Liver (tissue), 9 donors: Measurements from ENCODE around the gene CPS1. TPM values are rescaled to one million over a fixed set of nuclear protein-coding genes. Genes with fewer than 3 reads are reported as not detected.

ENCODE experiments used
- DNase-seq: peaks from one replicate; pipeline ENCODE4 v3.0.0-alpha.2; 2017; ENCODE audit warnings: low spot score
- H3K27ac ChIP-seq, 2 donors: one replicate each; pipeline ENCODE4 v1.7.0; 2013; ENCODE audit warnings: inconsistent platforms in 2 of 2, low read length in 2 of 2, control low read depth in 1 of 2, low read depth in 1 of 2, mild to moderate bottlenecking in 1 of 2
- H3K27me3 ChIP-seq, 4 donors: one replicate each; pipeline versions ENCODE4 v1.6.1 to v1.7.0; 2013; ENCODE audit warnings: low read length in 3 of 4, inconsistent platforms in 1 of 4, mild to moderate bottlenecking in 1 of 4, moderate library complexity in 1 of 4; ENCODE audit not compliant: control insufficient read depth in 4 of 4, insufficient read depth in 4 of 4
- H3K36me3 ChIP-seq, 4 donors: one replicate each; pipeline versions ENCODE4 v1.6.1 to v1.7.0; 2013; ENCODE audit warnings: low read length in 3 of 4, mild to moderate bottlenecking in 3 of 4, low read depth in 1 of 4, moderate library complexity in 1 of 4; ENCODE audit not compliant: control insufficient read depth in 4 of 4, insufficient read depth in 3 of 4
- H3K4me1 ChIP-seq, 4 donors: one replicate each; pipeline versions ENCODE4 v1.6.1 to v1.7.0; 2013; ENCODE audit warnings: low read length in 3 of 4, mild to moderate bottlenecking in 3 of 4, moderate library complexity in 1 of 4; ENCODE audit not compliant: control insufficient read depth in 4 of 4, insufficient read depth in 4 of 4
- H3K4me3 ChIP-seq, 3 donors: one replicate each; pipeline versions ENCODE4 v1.6.1 to v1.7.0; 2013; ENCODE audit warnings: low read length in 3 of 3, control low read depth in 1 of 3, low read depth in 1 of 3, mild to moderate bottlenecking in 1 of 3
- H3K9ac ChIP-seq, 2 donors: one replicate each; pipeline ENCODE4 v1.7.0; 2013; ENCODE audit warnings: low read length in 2 of 2, mild to moderate bottlenecking in 2 of 2, moderate library complexity in 2 of 2, control low read depth in 1 of 2, low read depth in 1 of 2
- H3K9me3 ChIP-seq, 4 donors: one replicate each; pipeline versions ENCODE4 v1.6.1 to v1.7.0; 2013; ENCODE audit warnings: low read length in 3 of 4; ENCODE audit not compliant: control insufficient read depth in 4 of 4
- ATF3 ChIP-seq: IDR thresholded peaks from 2 replicates; pipeline ENCODE4 v1.6.1; 2016; ENCODE audit warnings: antibody characterized with exemption
- FOXA1 ChIP-seq: IDR thresholded peaks from 2 replicates; pipeline ENCODE4 v1.6.1; 2016; ENCODE audit warnings: antibody characterized with exemption
- FOXA2 ChIP-seq: IDR thresholded peaks from 2 replicates; pipeline ENCODE4 v1.6.1; 2016; ENCODE audit warnings: antibody characterized with exemption
- GABPA ChIP-seq, 2 donors: IDR thresholded peaks in 1 of 2; conservative IDR thresholded peaks in 1 of 2; 2 replicates each; pipeline ENCODE4 v1.6.1; 2016; ENCODE audit warnings: antibody characterized with exemption in 2 of 2, mild to moderate bottlenecking in 1 of 2, moderate library complexity in 1 of 2
- HNF4A ChIP-seq, 2 donors: conservative IDR thresholded peaks; 2 replicates each; pipeline ENCODE4 v1.6.1; 2016; ENCODE audit warnings: antibody characterized with exemption in 2 of 2, mild to moderate bottlenecking in 2 of 2
- HNF4G ChIP-seq: IDR thresholded peaks from 2 replicates; pipeline ENCODE4 v1.6.1; 2016; ENCODE audit warnings: antibody characterized with exemption
- JUND ChIP-seq, 2 donors: IDR thresholded peaks; 2 replicates each; pipeline ENCODE4 v1.6.1; 2016; ENCODE audit warnings: antibody characterized with exemption in 2 of 2
- MAX ChIP-seq: IDR thresholded peaks from 2 replicates; pipeline ENCODE4 v1.6.1; 2016; ENCODE audit warnings: antibody characterized with exemption
- NR2F2 ChIP-seq: IDR thresholded peaks from 2 replicates; pipeline ENCODE4 v1.6.1; 2016; ENCODE audit warnings: antibody characterized with exemption
- RAD21 ChIP-seq, 2 donors: IDR thresholded peaks; 2 replicates each; pipeline ENCODE4 v1.6.1; 2016; ENCODE audit warnings: antibody characterized with exemption in 2 of 2, mild to moderate bottlenecking in 2 of 2
- REST ChIP-seq: IDR thresholded peaks from 2 replicates; pipeline ENCODE4 v1.6.1; 2016; ENCODE audit warnings: antibody characterized with exemption, mild to moderate bottlenecking
- RXRA ChIP-seq, 2 donors: IDR thresholded peaks; 2 replicates each; pipeline ENCODE4 v1.6.1; 2017 to 2018; ENCODE audit warnings: antibody characterized with exemption in 2 of 2, mild to moderate bottlenecking in 1 of 2
- SP1 ChIP-seq: IDR thresholded peaks from 2 replicates; pipeline ENCODE4 v1.6.1; 2018; ENCODE audit warnings: antibody characterized with exemption, mild to moderate bottlenecking
- YY1 ChIP-seq: IDR thresholded peaks from 2 replicates; pipeline ENCODE4 v1.6.1; 2016; ENCODE audit warnings: antibody characterized with exemption, mild to moderate bottlenecking
- ZBTB33 ChIP-seq: IDR thresholded peaks from 2 replicates; pipeline ENCODE4 v1.6.1; 2016; ENCODE audit warnings: antibody characterized with exemption
- WGBS: extraction: QIAGEN DNeasy Blood & Tissue Kit; methylation state at CpG from one replicate; pipeline ENCODE4 v1.1.7; 2013; 5-methylcytosine and 5-hydroxymethylcytosine counted together
- polyA plus RNA-seq, 2 donors: library from polyadenylated mRNA; stranded (reverse) in 1 of 2; unstranded in 1 of 2; fragments of 200-250 nt in 1 of 2; fragments of >200 nt in 1 of 2; fragmentation: Nextera tagmentation in 1 of 2; extraction: Ambion mirVana in 1 of 2; gene quantifications; one replicate each; pipeline versions ENCODE4 v1.2.1 to v1.2.3, GENCODE V29; 2013 to 2015
- total RNA-seq, 2 donors: library from RNA; depleted of rRNA; stranded (reverse); fragments of >200 nt; gene quantifications; one replicate each; pipeline ENCODE4 v1.2.3, GENCODE V29; 2014
- TF ChIP-seq, protein P1 (sequence below): fragments of 150-350 bp; IDR thresholded peaks from 2 replicates; pipeline ENCODE4 v1.5.1; 2017; ENCODE audit warnings: improper control_type of control experiment, low read depth, low read length; ENCODE audit not compliant: missing input control
- donor health status: healthy.
- donor health status: healthy.
- donor health status: healthy.
- donor health status: healthy.
- donor health status: healthy.

The CPS1 gene
- total and polyA plus RNA-seq, 4 donors, result 469 to 930 (median 575) TPM

- Histone ChIP-seq H3K9me3 (no peaks in the 10 kb centered on the region), H3K27me3 (no peaks in the 10 kb centered on the region), H3K4me1 (no peaks in the 10 kb centered on the region), H3K36me3 (peaks cover 11 to 92% (median 72%) of the 10 kb centered on the region in 4 donors), H3K4me3 (no peak overlapping the region), H3K27ac (no peak overlapping the region), H3K9ac (no peak overlapping the region)
- TF ChIP-seq FOXA2, result no peak
- peak in 1 of 2 donors; percentile 35 for TF ChIP-seq JUND (IDR thresholded peaks at IDR 0.05)
- DNase-seq, result no peak
- 77% methylated on average over 2 of the region's 2 CpGs for WGBS
Measured at GRCh38 chr2:210584834-210585233, 28.4 kb downstream of the CPS1 start.

DNA sequence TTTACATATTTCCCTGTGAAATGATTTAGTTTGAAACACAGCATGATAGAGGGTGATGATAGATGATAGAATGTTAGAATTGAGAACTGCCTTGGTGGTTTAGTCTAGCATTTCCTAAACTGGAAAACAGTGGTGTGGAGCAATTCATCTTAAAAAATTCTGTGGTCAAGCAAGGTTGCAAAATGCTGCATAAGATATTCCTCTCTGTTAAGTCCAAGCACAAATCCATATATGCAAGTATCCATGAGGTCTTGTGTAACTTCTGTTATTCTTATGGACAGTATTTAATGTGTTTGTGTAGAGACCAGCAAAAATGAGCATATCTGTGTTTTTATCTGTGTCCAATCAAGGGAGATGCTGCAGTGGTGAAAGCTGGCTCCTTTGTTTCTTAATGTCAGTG, 30.0 kb downstream of the CPS1 start:
- Histone ChIP-seq H3K27me3 (no peaks in the 10 kb centered on the region), H3K4me3 (no peak overlapping the region), H3K9ac (no peak overlapping the region), H3K9me3 (no peaks in the 10 kb centered on the region), H3K27ac (no peak overlapping the region), H3K4me1 (no peaks in the 10 kb centered on the region), H3K36me3 (peaks cover 11 to 95% (median 76%) of the 10 kb centered on the region in 4 donors)
- no peak for DNase-seq
- no peak for TF ChIP-seq NR2F2
- TF ChIP-seq JUND (IDR thresholded peaks at IDR 0.05), result no peak
- TF ChIP-seq SP1, result no peak
- TF ChIP-seq HNF4A (conservative IDR thresholded peaks at IDR 0.05), result no peak
- no peak for TF ChIP-seq FOXA1
- TF ChIP-seq, protein P1, sequence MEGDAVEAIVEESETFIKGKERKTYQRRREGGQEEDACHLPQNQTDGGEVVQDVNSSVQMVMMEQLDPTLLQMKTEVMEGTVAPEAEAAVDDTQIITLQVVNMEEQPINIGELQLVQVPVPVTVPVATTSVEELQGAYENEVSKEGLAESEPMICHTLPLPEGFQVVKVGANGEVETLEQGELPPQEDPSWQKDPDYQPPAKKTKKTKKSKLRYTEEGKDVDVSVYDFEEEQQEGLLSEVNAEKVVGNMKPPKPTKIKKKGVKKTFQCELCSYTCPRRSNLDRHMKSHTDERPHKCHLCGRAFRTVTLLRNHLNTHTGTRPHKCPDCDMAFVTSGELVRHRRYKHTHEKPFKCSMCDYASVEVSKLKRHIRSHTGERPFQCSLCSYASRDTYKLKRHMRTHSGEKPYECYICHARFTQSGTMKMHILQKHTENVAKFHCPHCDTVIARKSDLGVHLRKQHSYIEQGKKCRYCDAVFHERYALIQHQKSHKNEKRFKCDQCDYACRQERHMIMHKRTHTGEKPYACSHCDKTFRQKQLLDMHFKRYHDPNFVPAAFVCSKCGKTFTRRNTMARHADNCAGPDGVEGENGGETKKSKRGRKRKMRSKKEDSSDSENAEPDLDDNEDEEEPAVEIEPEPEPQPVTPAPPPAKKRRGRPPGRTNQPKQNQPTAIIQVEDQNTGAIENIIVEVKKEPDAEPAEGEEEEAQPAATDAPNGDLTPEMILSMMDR, result no peak
- no peak for TF ChIP-seq REST
- no peak for TF ChIP-seq ZBTB33
- TF ChIP-seq RAD21 (IDR thresholded peaks at IDR 0.05), result no peak
- TF ChIP-seq HNF4G, result no peak
- no peak for TF ChIP-seq MAX
- no peak for TF ChIP-seq YY1
- no peak for TF ChIP-seq FOXA2
- TF ChIP-seq RXRA (IDR thresholded peaks at IDR 0.05), result no peak
- TF ChIP-seq ATF3, result no peak
- TF ChIP-seq GABPA (IDR thresholded peaks at IDR 0.05 in 1 of 2, conservative IDR thresholded peaks at IDR 0.05 in 1 of 2), result no peak
